ENCODE data around the gene RFX5.
"Not testable (repeated sequence)": the region's sequence is repeated elsewhere in the genome, so short reads cannot be mapped to it uniquely, and the experiment has no call there.

RFX5 gene

GRCh38 chr1:151361883-151362282 lies 14.8 kb upstream of the RFX5 start:
- no peak for DNase-seq (ENCODE audit: extremely low spot score)
- TF ChIP-seq CTCF (IDR thresholded peaks at IDR 0.05; ENCODE audit: control extremely low read depth, extremely low read depth, low read depth, missing control alignments): no peak
- POLR2A ChIA-PET: no interaction called here
- CTCF ChIA-PET: no interaction called here

- POLR2A ChIA-PET: no interaction called here
- no peak for DNase-seq (ENCODE audit: extremely low spot score)
- CTCF ChIA-PET: interaction anchor here (1.1 to 8.7 kb wide), 6 partner anchors 9 to 29 kb away, joined by 3 to 67 read pairs (median 4); partner anchors contain the start of gene PI4KB
- TF ChIP-seq CTCF (IDR thresholded peaks at IDR 0.05; ENCODE audit: control extremely low read depth, extremely low read depth, low read depth, missing control alignments): no peak
Measured at GRCh38 chr1:151356696-151357095, 9.6 kb upstream of the RFX5 start.

GRCh38 chr1:151352021-151352718 lies 5.1 kb upstream of the RFX5 start:
- TF ChIP-seq CTCF (IDR thresholded peaks at IDR 0.05; ENCODE audit: control extremely low read depth, extremely low read depth, low read depth, missing control alignments): no peak
- DNase-seq (ENCODE audit: extremely low spot score): no peak
- CTCF ChIA-PET: interaction anchor here (1.0 to 8.7 kb wide), 6 partner anchors 8 to 241 kb away, joined by 3 to 67 read pairs (median 3); partner anchors contain the start of gene PI4KB
- POLR2A ChIA-PET: no interaction called here

- POLR2A ChIA-PET; DNase-seq (ENCODE audit: extremely low spot score): not testable (repeated sequence)
- CTCF ChIA-PET: interaction anchor here (0.7 to 8.7 kb wide), 3 partner anchors 10 to 24 kb away, joined by 3 to 67 read pairs (median 3); no protein-coding TSS in a partner anchor
Measured at GRCh38 chr1:151350323-151350722, 3.3 kb upstream of the RFX5 start.

- ChIA-PET CTCF (interaction anchor here (0.9 to 1.0 kb wide), 2 partner anchors 10 to 47 kb away, joined by 3 to 4 read pairs; no protein-coding TSS in a partner anchor), POLR2A (no interaction called here)
- DNase-seq (ENCODE audit: extremely low spot score): no peak
- no peak for TF ChIP-seq CTCF (IDR thresholded peaks at IDR 0.05; ENCODE audit: control extremely low read depth, extremely low read depth, low read depth, missing control alignments)
Measured at GRCh38 chr1:151347523-151348246, 633 bp upstream of the RFX5 start.

- no peak for TF ChIP-seq CTCF (IDR thresholded peaks at IDR 0.05; ENCODE audit: control extremely low read depth, extremely low read depth, low read depth, missing control alignments)
- no peak for DNase-seq (ENCODE audit: extremely low spot score)
- CTCF ChIA-PET: interaction anchor here (1.4 to 2.3 kb wide), 2 partner anchors 10 to 45 kb away, joined by 4 to 7 read pairs; no protein-coding TSS in a partner anchor
- POLR2A ChIA-PET: no interaction called here
Measured at GRCh38 chr1:151346082-151346768, 827 bp downstream of the RFX5 start.

Measured in GM10248 (cell line).